NCI-H187 (cell line): ENCODE data around the gene GPR21.

Experiments used
- DNase-seq, 2 experiments: peaks; one replicate each; lab custom pipeline; 2025; lab: John Stamatoyannopoulos, UW

GPR21 gene

GRCh38 chr9:123063896-123064295, 30.4 kb downstream of the GPR21 start:
- no peak for DNase-seq

GRCh38 chr9:123064716-123065115, 31.2 kb downstream of the GPR21 start:
- DNase-seq: no peak

GRCh38 chr9:123065196-123065595, 31.7 kb downstream of the GPR21 start:
- DNase-seq: no peak

GRCh38 chr9:123067136-123067535, 33.7 kb downstream of the GPR21 start:
- DNase-seq: no peak

GRCh38 chr9:123069010-123069481, 35.6 kb downstream of the GPR21 start:
- no peak for DNase-seq

- no peak for DNase-seq
Observed at GRCh38 chr9:123070198-123070597, 36.7 kb downstream of the GPR21 start.

- DNase-seq: no peak
Observed at GRCh38 chr9:123072407-123072995, 39.0 kb downstream of the GPR21 start.

GRCh38 chr9:123073441-123073840, 40.0 kb downstream of the GPR21 start:
- DNase-seq: no peak

GRCh38 chr9:123073991-123074422, 40.5 kb downstream of the GPR21 start:
- DNase-seq: no peak

GRCh38 chr9:123074628-123075027, 41.2 kb downstream of the GPR21 start:
- DNase-seq: no peak

- no peak for DNase-seq
Observed at GRCh38 chr9:123080444-123080843, 47.0 kb downstream of the GPR21 start.

- DNase-seq: no peak
Observed at GRCh38 chr9:123081824-123082223, 48.4 kb downstream of the GPR21 start.

GRCh38 chr9:123083680-123084079, 50.2 kb downstream of the GPR21 start:
- no peak for DNase-seq

GRCh38 chr9:123084256-123084655, 50.8 kb downstream of the GPR21 start:
- DNase-seq: no peak
